Neural cell (in vitro differentiated cells): ENCODE measurements around the gene FHOD3. TPM values are rescaled to one million over a fixed set of nuclear protein-coding genes. Genes with fewer than 3 reads are reported as not detected.

Source experiments
- H2AFZ ChIP-seq: fragments of 200-600, 300-800 bp; sonication (generic), shearing (Covaris generic); 2 replicates; pipeline ENCODE4 v1.6.0; 2014; ENCODE audit warnings: low read depth, mild to moderate bottlenecking, antibody characterized with exemption, low read length, moderate library complexity
- H3F3A ChIP-seq: fragments of 200-600 bp; shearing (Covaris generic); 2 replicates; pipeline ENCODE4 v1.6.1; 2016; ENCODE audit warnings: mild to moderate bottlenecking, moderate library complexity, mixed read lengths, antibody characterized with exemption, low read length; ENCODE audit not compliant: insufficient read depth, poor library complexity, severe bottlenecking
- H3K27ac ChIP-seq: fragments of 200-600, 300-800 bp; sonication (generic), shearing (Covaris generic); 2 replicates; pipeline ENCODE4 v1.5.1; 2014; ENCODE audit warnings: mild to moderate bottlenecking, low read length, moderate library complexity
- H3K27me3 ChIP-seq: fragments of 300-800, 200-600 bp; sonication (generic), shearing (Covaris generic); 2 replicates; pipeline ENCODE4 v1.6.0; 2014; ENCODE audit warnings: mild to moderate bottlenecking, low read depth, low read length, moderate library complexity; ENCODE audit not compliant: insufficient read depth
- H3K36me3 ChIP-seq: fragments of 300-800, 200-600 bp; sonication (generic), shearing (Covaris generic); 2 replicates; pipeline ENCODE4 v1.5.1; 2014; ENCODE audit warnings: mild to moderate bottlenecking, antibody characterized with exemption, low read length, moderate library complexity; ENCODE audit not compliant: insufficient read depth
- H3K4me2 ChIP-seq: fragments of 300-800, 200-600 bp; sonication (generic), shearing (Covaris generic); 2 replicates; pipeline ENCODE4 v1.6.0; 2014; ENCODE audit warnings: mild to moderate bottlenecking, low read length
- H3K4me3 ChIP-seq: fragments of 300-800, 200-600 bp; sonication (generic), shearing (Covaris generic); 2 replicates; pipeline ENCODE4 v1.5.1; 2014; ENCODE audit warnings: mild to moderate bottlenecking, low read length, moderate library complexity
- H3K79me2 ChIP-seq: fragments of 200-600 bp; shearing (Covaris generic); replicated peaks from 2 replicates; pipeline ENCODE4 v1.6.0; 2014; ENCODE audit warnings: mild to moderate bottlenecking, low read length, moderate library complexity; ENCODE audit not compliant: insufficient read depth
- H3K9ac ChIP-seq: fragments of 300-800, 200-600 bp; sonication (generic), shearing (Covaris generic); 2 replicates; pipeline ENCODE4 v1.6.1; 2016; ENCODE audit warnings: mild to moderate bottlenecking, low read length, mixed read lengths
- H3K9me2 ChIP-seq: fragments of 200-600 bp; shearing (Covaris generic); 2 replicates; pipeline ENCODE4 v1.6.1; 2016; ENCODE audit warnings: mild to moderate bottlenecking, low read length, mixed read lengths; ENCODE audit not compliant: insufficient read depth
- H3K9me3 ChIP-seq: fragments of 200-600, 300-800 bp; sonication (generic), shearing (Covaris generic); 2 replicates; pipeline ENCODE4 v1.6.1; 2016; ENCODE audit warnings: mild to moderate bottlenecking, mixed run types, low read length, moderate library complexity, mixed read lengths
- H4K20me1 ChIP-seq: fragments of 200-600 bp; shearing (Covaris generic); 2 replicates; pipeline ENCODE4 v1.6.1; 2016; ENCODE audit warnings: mild to moderate bottlenecking, mixed run types; ENCODE audit not compliant: insufficient read depth
- EP300 ChIP-seq: fragments of 450-650 bp; conservative IDR thresholded peaks from 2 replicates; pipeline ENCODE4 v1.6.1; 2014; ENCODE audit warnings: antibody characterized with exemption, mild to moderate bottlenecking, moderate library complexity; ENCODE audit not compliant: poor library complexity, severe bottlenecking
- EZH2 ChIP-seq: fragments of 200-600, 300-800 bp; shearing (Covaris generic), sonication (generic); IDR thresholded peaks from 2 replicates; pipeline ENCODE4 v1.6.1; 2014; ENCODE audit warnings: antibody characterized with exemption, low read length, borderline replicate concordance, mild to moderate bottlenecking; ENCODE audit not compliant: insufficient read depth, poor library complexity, severe bottlenecking
- MXI1 ChIP-seq: fragments of 450-650 bp; conservative IDR thresholded peaks from 2 replicates; pipeline ENCODE4 v1.6.1; 2014; ENCODE audit warnings: antibody characterized with exemption, mild to moderate bottlenecking; ENCODE audit not compliant: poor library complexity, severe bottlenecking
- POLR2AphosphoS5 ChIP-seq: IDR thresholded peaks from 2 replicates; pipeline ENCODE4 v1.6.1; 2012
- RAD21 ChIP-seq: fragments of 450-650 bp; conservative IDR thresholded peaks from 2 replicates; pipeline ENCODE4 v1.6.1; 2014; ENCODE audit warnings: antibody characterized with exemption, mild to moderate bottlenecking, moderate library complexity
- SMC3 ChIP-seq: fragments of 450-650 bp; conservative IDR thresholded peaks from 2 replicates; pipeline ENCODE4 v1.6.1; 2014; ENCODE audit warnings: antibody characterized with exemption, mild to moderate bottlenecking, moderate library complexity; ENCODE audit not compliant: poor library complexity
- TAF1 ChIP-seq: IDR thresholded peaks from 2 replicates; pipeline ENCODE4 v1.6.1; 2012; ENCODE audit warnings: low read depth
- polyA plus RNA-seq: library from polyadenylated mRNA; depleted of rRNA; stranded (reverse); fragments of >200 nt; gene quantifications from 2 replicates; pipeline ENCODE4 v1.2.3, GENCODE V29; 2014
- TF ChIP-seq, protein P1 (sequence below): fragments of 450-650 bp; IDR thresholded peaks from 2 replicates; pipeline ENCODE4 v1.5.1; 2014; ENCODE audit warnings: antibody characterized with exemption, mild to moderate bottlenecking, moderate library complexity; ENCODE audit not compliant: poor library complexity, severe bottlenecking
- TF ChIP-seq, protein P2 (sequence below): IDR thresholded peaks from 2 replicates; pipeline ENCODE4 v1.6.1; 2012; ENCODE audit warnings: borderline replicate concordance

Gene FHOD3
- polyA plus RNA-seq, 1 donor from 2014 or later = 19.4 TPM

DNA sequence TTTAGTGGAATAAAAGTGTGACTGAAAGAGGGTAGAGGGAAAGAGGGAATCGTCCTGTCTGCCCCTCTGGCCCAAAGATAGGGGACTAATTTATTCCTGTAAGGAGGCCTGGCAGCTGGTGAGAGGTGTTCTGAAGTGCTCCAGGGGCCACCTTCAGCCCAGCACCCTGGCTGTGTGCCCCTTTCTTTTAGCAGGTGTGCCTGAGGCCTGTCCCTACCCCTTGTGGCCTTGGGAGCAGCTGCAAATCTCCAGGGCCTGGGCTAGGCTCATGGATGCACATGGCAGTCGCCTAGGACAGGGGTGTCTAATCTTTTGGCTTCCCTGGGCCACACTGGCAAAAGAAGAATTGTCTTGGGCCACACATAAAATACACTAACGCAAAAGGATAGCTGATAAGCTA is 37.3 kb downstream of the FHOD3 start:
- Histone ChIP-seq H3K27ac (no peak overlapping the region), H3K27me3 (no peaks in the 10 kb centered on the region), H3K4me3 (no peak overlapping the region), H3K9ac (no peak overlapping the region), H3K9me2 (no peaks in the 10 kb centered on the region), H2AFZ (no peak overlapping the region), H3K79me2 (peaks cover 6% of the 10 kb centered on the region), H4K20me1 (no peaks in the 10 kb centered on the region), H3K36me3 (no peaks in the 10 kb centered on the region), H3F3A (no peaks in the 10 kb centered on the region), H3K9me3 (no peaks in the 10 kb centered on the region), H3K4me2 (no peak overlapping the region)
- TF ChIP-seq SMC3 = no peak
- TF ChIP-seq, protein P1, sequence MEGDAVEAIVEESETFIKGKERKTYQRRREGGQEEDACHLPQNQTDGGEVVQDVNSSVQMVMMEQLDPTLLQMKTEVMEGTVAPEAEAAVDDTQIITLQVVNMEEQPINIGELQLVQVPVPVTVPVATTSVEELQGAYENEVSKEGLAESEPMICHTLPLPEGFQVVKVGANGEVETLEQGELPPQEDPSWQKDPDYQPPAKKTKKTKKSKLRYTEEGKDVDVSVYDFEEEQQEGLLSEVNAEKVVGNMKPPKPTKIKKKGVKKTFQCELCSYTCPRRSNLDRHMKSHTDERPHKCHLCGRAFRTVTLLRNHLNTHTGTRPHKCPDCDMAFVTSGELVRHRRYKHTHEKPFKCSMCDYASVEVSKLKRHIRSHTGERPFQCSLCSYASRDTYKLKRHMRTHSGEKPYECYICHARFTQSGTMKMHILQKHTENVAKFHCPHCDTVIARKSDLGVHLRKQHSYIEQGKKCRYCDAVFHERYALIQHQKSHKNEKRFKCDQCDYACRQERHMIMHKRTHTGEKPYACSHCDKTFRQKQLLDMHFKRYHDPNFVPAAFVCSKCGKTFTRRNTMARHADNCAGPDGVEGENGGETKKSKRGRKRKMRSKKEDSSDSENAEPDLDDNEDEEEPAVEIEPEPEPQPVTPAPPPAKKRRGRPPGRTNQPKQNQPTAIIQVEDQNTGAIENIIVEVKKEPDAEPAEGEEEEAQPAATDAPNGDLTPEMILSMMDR = no peak
- TF ChIP-seq MXI1 = no peak
- TF ChIP-seq, protein P2, sequence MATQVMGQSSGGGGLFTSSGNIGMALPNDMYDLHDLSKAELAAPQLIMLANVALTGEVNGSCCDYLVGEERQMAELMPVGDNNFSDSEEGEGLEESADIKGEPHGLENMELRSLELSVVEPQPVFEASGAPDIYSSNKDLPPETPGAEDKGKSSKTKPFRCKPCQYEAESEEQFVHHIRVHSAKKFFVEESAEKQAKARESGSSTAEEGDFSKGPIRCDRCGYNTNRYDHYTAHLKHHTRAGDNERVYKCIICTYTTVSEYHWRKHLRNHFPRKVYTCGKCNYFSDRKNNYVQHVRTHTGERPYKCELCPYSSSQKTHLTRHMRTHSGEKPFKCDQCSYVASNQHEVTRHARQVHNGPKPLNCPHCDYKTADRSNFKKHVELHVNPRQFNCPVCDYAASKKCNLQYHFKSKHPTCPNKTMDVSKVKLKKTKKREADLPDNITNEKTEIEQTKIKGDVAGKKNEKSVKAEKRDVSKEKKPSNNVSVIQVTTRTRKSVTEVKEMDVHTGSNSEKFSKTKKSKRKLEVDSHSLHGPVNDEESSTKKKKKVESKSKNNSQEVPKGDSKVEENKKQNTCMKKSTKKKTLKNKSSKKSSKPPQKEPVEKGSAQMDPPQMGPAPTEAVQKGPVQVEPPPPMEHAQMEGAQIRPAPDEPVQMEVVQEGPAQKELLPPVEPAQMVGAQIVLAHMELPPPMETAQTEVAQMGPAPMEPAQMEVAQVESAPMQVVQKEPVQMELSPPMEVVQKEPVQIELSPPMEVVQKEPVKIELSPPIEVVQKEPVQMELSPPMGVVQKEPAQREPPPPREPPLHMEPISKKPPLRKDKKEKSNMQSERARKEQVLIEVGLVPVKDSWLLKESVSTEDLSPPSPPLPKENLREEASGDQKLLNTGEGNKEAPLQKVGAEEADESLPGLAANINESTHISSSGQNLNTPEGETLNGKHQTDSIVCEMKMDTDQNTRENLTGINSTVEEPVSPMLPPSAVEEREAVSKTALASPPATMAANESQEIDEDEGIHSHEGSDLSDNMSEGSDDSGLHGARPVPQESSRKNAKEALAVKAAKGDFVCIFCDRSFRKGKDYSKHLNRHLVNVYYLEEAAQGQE = no peak
- no peak for TF ChIP-seq RAD21
- TF ChIP-seq POLR2AphosphoS5 = no peak
- no peak for TF ChIP-seq EZH2
- no peak for TF ChIP-seq TAF1
- TF ChIP-seq EP300 = no peak

DNA sequence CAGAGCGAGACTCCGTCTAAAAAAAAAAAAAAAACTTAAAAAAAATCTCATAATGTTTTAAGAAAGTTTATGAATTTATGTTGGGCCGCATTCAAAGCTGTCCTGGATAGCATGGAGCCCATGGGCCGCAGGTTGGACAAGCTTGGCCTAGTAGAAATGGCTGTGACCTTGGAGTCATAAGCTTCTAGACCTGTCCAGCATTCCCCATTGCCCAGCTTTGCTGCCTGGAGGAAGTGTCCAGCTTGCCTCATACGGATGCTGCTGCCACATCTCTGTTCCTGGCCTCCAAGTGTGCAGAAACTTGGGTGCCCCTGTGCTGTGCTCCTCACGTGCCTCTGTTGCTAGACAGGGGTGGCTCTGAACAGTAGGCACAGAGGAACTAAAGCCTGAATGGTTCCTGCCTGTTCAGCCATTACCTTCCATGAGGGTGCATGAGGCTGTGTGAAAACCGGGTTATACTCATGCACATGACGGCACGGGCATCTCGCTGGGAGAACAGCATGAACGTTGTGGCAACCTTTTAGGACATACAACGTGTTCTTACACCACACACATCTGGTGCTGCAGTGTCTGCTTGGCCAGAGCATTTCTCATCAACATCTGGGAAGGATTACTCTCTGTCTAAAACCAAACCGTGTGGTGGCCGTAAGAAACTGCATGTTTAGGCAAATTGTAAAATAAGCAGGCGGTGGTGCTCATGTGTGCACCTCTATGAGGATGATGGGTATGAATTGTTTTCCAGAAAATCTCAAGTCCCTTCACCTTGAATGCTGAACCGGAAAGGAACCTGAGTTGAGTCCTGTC is 38.2 kb downstream of the FHOD3 start:
- H3K4me2 ChIP-seq = no peak overlapping the region
- no peaks in the 10 kb centered on the region for H3K9me2 ChIP-seq
- no peak overlapping the region for H3K9ac ChIP-seq
- no peaks in the 10 kb centered on the region for H4K20me1 ChIP-seq
- no peaks in the 10 kb centered on the region for H3K36me3 ChIP-seq
- no peak overlapping the region for H3K4me3 ChIP-seq
- H3K79me2 ChIP-seq = peaks cover 6% of the 10 kb centered on the region
- TF ChIP-seq MXI1 (no peak), RAD21 (no peak), TAF1 (no peak), POLR2AphosphoS5 (no peak), EZH2 (no peak), SMC3 (no peak), EP300 (no peak)
- TF ChIP-seq, protein P2 = no peak
- TF ChIP-seq, protein P1 = no peak
- H3F3A ChIP-seq = no peaks in the 10 kb centered on the region
- H3K27me3 ChIP-seq = no peaks in the 10 kb centered on the region
- H3K9me3 ChIP-seq = no peaks in the 10 kb centered on the region
- no peak overlapping the region for H3K27ac ChIP-seq
- H2AFZ ChIP-seq = no peak overlapping the region
